Body of pancreas (tissue), 4 donors: Measurements from ENCODE around the gene TUBB2B. TPM values are rescaled to one million over a fixed set of nuclear protein-coding genes. Genes with fewer than 3 reads are reported as not detected.

Experiments
- ATAC-seq: fragments of 150-250 bp; one replicate; pipeline ENCODE4 v1.9.1; 2016
- DNase-seq, 4 donors: peaks; one replicate each; pipeline ENCODE4 v3.0.0-alpha.2; 2019
- H3K27ac ChIP-seq, 4 donors: fragments of 200-600 bp; sonication (generic); 1 replicate in 3 of 4; 2 replicates in 1 of 4; pipeline versions ENCODE4 v1.5.1 to v1.6.1; 2016 to 2019; ENCODE audit warnings: mild to moderate bottlenecking in 1 of 4, mixed read lengths in 1 of 4, moderate library complexity in 1 of 4
- H3K27me3 ChIP-seq, 2 donors: fragments of 200-600 bp; sonication (generic); one replicate each; pipeline ENCODE4 v1.6.0; 2016; ENCODE audit warnings: mild to moderate bottlenecking in 1 of 2
- H3K36me3 ChIP-seq, 2 donors: fragments of 200-600 bp; sonication (generic); replicated peaks in 1 of 2; 2 replicates each; pipeline ENCODE4 v1.5.1; 2016; ENCODE audit warnings: low read depth in 2 of 2; ENCODE audit not compliant: insufficient read depth in 1 of 2
- H3K4me1 ChIP-seq: fragments of 200-600 bp; sonication (generic); one replicate; pipeline ENCODE4 v1.6.0; 2016
- H3K4me3 ChIP-seq, 2 donors: fragments of 200-600 bp; sonication (generic); 1 replicate in 1 of 2; 2 replicates in 1 of 2; pipeline ENCODE4 v1.5.1; 2016 to 2019
- H3K9me3 ChIP-seq, 3 donors: fragments of 200-600 bp; sonication (generic); 1 replicate in 2 of 3; 2 replicates in 1 of 3; pipeline ENCODE4 v1.5.1; 2016
- CTCF ChIP-seq, 7 experiments: fragments of 450-650 bp in 4 of 7; fragments of 200-600 bp in 3 of 7; sonication (generic) in 3 of 7; IDR thresholded peaks; one replicate each; pipeline ENCODE4 v1.5.1; 2016 to 2019; ENCODE audit warnings: antibody characterized with exemption in 7 of 7
- POLR2A ChIP-seq, 3 donors: fragments of 450-650 bp; IDR thresholded peaks; one replicate each; pipeline ENCODE4 v1.6.1; 2016; ENCODE audit warnings: antibody characterized with exemption in 3 of 3, mild to moderate bottlenecking in 2 of 3
- WGBS, 2 donors: methylation state at CpG; one replicate each; pipeline ENCODE4 v1.1.5; 2017; 5-methylcytosine and 5-hydroxymethylcytosine counted together
- intact Hi-C: fragments of 100-400 bp; cut with DNase I; formaldehyde crosslinking; loops from one replicate; pipeline ENCODE4 v1.15.1; 2023
- total RNA-seq, 2 donors: library from RNA; depleted of rRNA; stranded (reverse); fragments of >200 nt; gene quantifications; one replicate each; pipeline ENCODE4 v1.1.0, GENCODE V29; 2016

TUBB2B gene
- total RNA-seq, 2 donors from 2014 or later: 1.3 to 10.6 TPM

- no peaks in the 10 kb centered on the region for H3K4me1 ChIP-seq
- 78 to 80% methylated on average over 7 of the region's 7 CpGs for WGBS, 2 donors
- no peak for DNase-seq
- no peak for ATAC-seq
- no peak overlapping the region for H3K27ac ChIP-seq
- no peaks in the 10 kb centered on the region for H3K9me3 ChIP-seq
- intact Hi-C loops: no loop called here
- peaks cover 0 to 2% of the 10 kb centered on the region in 2 donors for H3K27me3 ChIP-seq
- H3K4me3 ChIP-seq: no peak overlapping the region
- TF ChIP-seq POLR2A (IDR thresholded peaks at IDR 0.05) (no peak), CTCF (IDR thresholded peaks at IDR 0.05) (no peak)
- H3K36me3 ChIP-seq: no peaks in the 10 kb centered on the region
These were observed 21.0 kb downstream of the TUBB2B start for GRCh38 chr6:3206339-3207015.

GRCh38 chr6:3205913-3206312 is 21.5 kb downstream of the TUBB2B start:
- no peaks in the 10 kb centered on the region for H3K4me1 ChIP-seq
- H3K4me3 ChIP-seq: no peak overlapping the region
- H3K27ac ChIP-seq: no peak overlapping the region
- DNase-seq (no peak), ATAC-seq (no peak)
- intact Hi-C loops: no loop called here
- WGBS, 2 donors: 86 to 91% methylated on average over 4 of the region's 4 CpGs
- H3K9me3 ChIP-seq: no peaks in the 10 kb centered on the region
- TF ChIP-seq POLR2A (IDR thresholded peaks at IDR 0.05) (no peak), CTCF (IDR thresholded peaks at IDR 0.05) (no peak)
- peaks cover 0 to 2% of the 10 kb centered on the region in 2 donors for H3K27me3 ChIP-seq
- no peaks in the 10 kb centered on the region for H3K36me3 ChIP-seq

- Histone ChIP-seq H3K4me1 (no peaks in the 10 kb centered on the region), H3K4me3 (no peak overlapping the region), H3K36me3 (no peaks in the 10 kb centered on the region), H3K27me3 (peaks cover 0 to 2% of the 10 kb centered on the region in 2 donors), H3K9me3 (no peaks in the 10 kb centered on the region), H3K27ac (no peak overlapping the region)
- TF ChIP-seq POLR2A (IDR thresholded peaks at IDR 0.05): no peak
- TF ChIP-seq CTCF (IDR thresholded peaks at IDR 0.05): no peak
- DNase-seq (no peak), ATAC-seq (no peak)
- intact Hi-C loops: no loop called here
- WGBS, 2 donors: 94 to 97% methylated on average over 6 of the region's 6 CpGs
These were observed 22.5 kb downstream of the TUBB2B start for GRCh38 chr6:3204921-3205320.

GRCh38 chr6:3202999-3203696 is 24.3 kb downstream of the TUBB2B start:
- WGBS, 2 donors: 67 to 73% methylated on average over 7 of the region's 7 CpGs
- DNase-seq (no peak), ATAC-seq (no peak)
- no peak overlapping the region for H3K27ac ChIP-seq
- H3K27me3 ChIP-seq: peaks cover 0 to 2% of the 10 kb centered on the region in 2 donors
- intact Hi-C loops: no loop called here
- no peaks in the 10 kb centered on the region for H3K9me3 ChIP-seq
- no peak overlapping the region for H3K4me3 ChIP-seq
- no peaks in the 10 kb centered on the region for H3K36me3 ChIP-seq
- no peaks in the 10 kb centered on the region for H3K4me1 ChIP-seq
- no peak for TF ChIP-seq POLR2A (IDR thresholded peaks at IDR 0.05)
- TF ChIP-seq CTCF (IDR thresholded peaks at IDR 0.05): no peak
